IMR-90 (cell line): Measurements from ENCODE around the gene NHSL1. TPM values are rescaled to one million over a fixed set of nuclear protein-coding genes. Genes with fewer than 3 reads are reported as not detected.
A peak's percentile ranks its signal among the peaks of the same experiment; 100 is the strongest.

ENCODE experiments used
- ATAC-seq: fragments of 200-7000 bp; cut with Tn5 transposase; 2 replicates; pipeline ENCODE4 v1.9.1; 2020; ENCODE audit warnings: low read depth, mild to moderate bottlenecking, moderate library complexity
- BruUV-seq: library from RNA; stranded (reverse); fragments of 400-500 nt; replicated peaks from 2 replicates; lab custom pipeline; 2021; lab: Mats Ljungman, UMichigan
- CTCF ChIA-PET: fragments of 300-600 bp; formaldehyde crosslinking; extraction: SDS; loops from one replicate; lab custom pipeline; 2021; ENCODE audit warnings: antibody characterized with exemption; lab: Yijun Ruan, JAX
- POLR2A ChIA-PET: fragments of 300-600 bp; sonication (Branson Sonifier 250); formaldehyde crosslinking; loops from one replicate; lab custom pipeline; 2022; ENCODE audit warnings: antibody characterized with exemption; ENCODE audit not compliant: unreplicated experiment; lab: Charles Lee
- DNase-seq: peaks from one replicate; pipeline ENCODE4 v3.0.0; 2013
- H2AFZ ChIP-seq: replicated peaks from 2 replicates; pipeline ENCODE3; 2013; ENCODE audit warnings: low read length, mild to moderate bottlenecking; ENCODE audit not compliant: poor library complexity
- H2AK5ac ChIP-seq: 2 replicates; pipeline ENCODE4 v1.6.1; 2013; ENCODE audit warnings: low read depth, low read length, inconsistent platforms
- H2AK9ac ChIP-seq: replicated peaks from 2 replicates; pipeline ENCODE3; 2013; ENCODE audit warnings: mild to moderate bottlenecking, low read depth, low read length, moderate library complexity; ENCODE audit not compliant: poor library complexity
- H2BK120ac ChIP-seq: 2 replicates; pipeline ENCODE4 v1.6.1; 2013; ENCODE audit warnings: low read depth, low read length, inconsistent platforms
- H2BK15ac ChIP-seq: 3 replicates; pipeline ENCODE4 v1.6.1; 2013; ENCODE audit warnings: low read depth, low read length, inconsistent platforms
- H2BK20ac ChIP-seq: 2 replicates; pipeline ENCODE4 v1.6.1; 2013; ENCODE audit warnings: low read depth, mild to moderate bottlenecking, inconsistent platforms, low read length, moderate library complexity
- H2BK5ac ChIP-seq: 2 replicates; pipeline ENCODE4 v1.6.1; 2013; ENCODE audit warnings: mild to moderate bottlenecking, low read depth, low read length, inconsistent platforms; ENCODE audit not compliant: poor library complexity, severe bottlenecking
- H3K14ac ChIP-seq: replicated peaks from 2 replicates; pipeline ENCODE4 v1.6.1; 2013; ENCODE audit warnings: low read depth, low read length, inconsistent platforms
- H3K18ac ChIP-seq: 2 replicates; pipeline ENCODE4 v1.6.1; 2013; ENCODE audit warnings: low read depth, low read length, control low read depth
- H3K23ac ChIP-seq: 2 replicates; pipeline ENCODE4 v1.6.1; 2013; ENCODE audit warnings: low read depth, low read length, inconsistent platforms
- H3K27ac ChIP-seq: 2 replicates; pipeline ENCODE4 v1.5.1; 2013; ENCODE audit warnings: mild to moderate bottlenecking, control low read depth, low read length; ENCODE audit not compliant: insufficient read depth
- H3K27me3 ChIP-seq: 2 replicates; pipeline ENCODE4 v1.6.1; 2013; ENCODE audit warnings: low read length; ENCODE audit not compliant: control insufficient read depth, insufficient read depth
- H3K36me3 ChIP-seq: 2 replicates; pipeline ENCODE4 v1.6.1; 2013; ENCODE audit warnings: low read length, mixed read lengths; ENCODE audit not compliant: control insufficient read depth, insufficient read depth
- H3K4ac ChIP-seq: 2 replicates; pipeline ENCODE4 v1.6.1; 2013; ENCODE audit warnings: low read depth, low read length, inconsistent platforms
- H3K4me1 ChIP-seq: 2 replicates; pipeline ENCODE4 v1.6.1; 2013; ENCODE audit warnings: low read length, mixed read lengths; ENCODE audit not compliant: control insufficient read depth, insufficient read depth
- H3K4me2 ChIP-seq: 2 replicates; pipeline ENCODE4 v1.6.1; 2013; ENCODE audit warnings: low read depth, mild to moderate bottlenecking, control low read depth, low read length, moderate library complexity
- H3K4me3 ChIP-seq: 2 replicates; pipeline ENCODE4 v1.5.1; 2013; ENCODE audit warnings: low read depth, mild to moderate bottlenecking, control low read depth, low read length, moderate library complexity; ENCODE audit not compliant: insufficient read depth
- H3K56ac ChIP-seq: 2 replicates; pipeline ENCODE4 v1.6.1; 2013; ENCODE audit warnings: low read length, inconsistent platforms; ENCODE audit not compliant: insufficient read depth; ENCODE audit errors: extremely low read depth
- H3K79me1 ChIP-seq, 2 experiments: 2 replicates each; pipeline ENCODE4 v1.6.1; 2013; ENCODE audit warnings: low read length in 2 of 2, inconsistent platforms in 1 of 2, low read depth in 1 of 2
- H3K9ac ChIP-seq: 2 replicates; pipeline ENCODE4 v1.6.1; 2013; ENCODE audit warnings: low read depth, low read length, control low read depth
- H3K9me1 ChIP-seq: 2 replicates; pipeline ENCODE4 v1.6.1; 2013; ENCODE audit warnings: low read length, inconsistent platforms; ENCODE audit not compliant: insufficient read depth
- H3K9me3 ChIP-seq: 2 replicates; pipeline ENCODE4 v1.6.1; 2013; ENCODE audit warnings: low read length; ENCODE audit not compliant: control insufficient read depth, insufficient read depth
- H4K20me1 ChIP-seq: 2 replicates; pipeline ENCODE4 v1.6.1; 2013; ENCODE audit warnings: low read length, inconsistent platforms; ENCODE audit not compliant: insufficient read depth
- H4K5ac ChIP-seq: 2 replicates; pipeline ENCODE4 v1.6.1; 2013; ENCODE audit warnings: mild to moderate bottlenecking, low read depth, low read length, control low read depth
- H4K8ac ChIP-seq, 2 experiments: 2 replicates each; pipeline ENCODE4 v1.6.1; 2013; ENCODE audit warnings: low read depth in 2 of 2, low read length in 2 of 2, control low read depth in 1 of 2, inconsistent platforms in 1 of 2
- H4K91ac ChIP-seq: 2 replicates; pipeline ENCODE4 v1.6.1; 2013; ENCODE audit warnings: low read depth, low read length, inconsistent platforms; ENCODE audit not compliant: insufficient read depth
- BHLHE40 ChIP-seq: fragments of 150-350 bp; IDR thresholded peaks from 2 replicates; pipeline ENCODE4 v1.6.1; 2016; ENCODE audit warnings: mild to moderate bottlenecking, low read depth, low read length
- CEBPB ChIP-seq: IDR thresholded peaks from 2 replicates; pipeline ENCODE4 v1.6.1; 2012; ENCODE audit warnings: low read depth, low read length, improper control_type of control experiment
- CHD1 ChIP-seq: IDR thresholded peaks from 2 replicates; pipeline ENCODE4 v1.6.1; 2012; ENCODE audit warnings: low read depth, low read length, improper control_type of control experiment
- CTCF ChIP-seq: conservative IDR thresholded peaks from 2 replicates; pipeline ENCODE4 v1.5.1; 2012; ENCODE audit warnings: mild to moderate bottlenecking, low read depth, low read length, improper control_type of control experiment
- ELK1 ChIP-seq: fragments of 150-350 bp; IDR thresholded peaks from 2 replicates; pipeline ENCODE4 v1.6.1; 2016; ENCODE audit warnings: low read depth, mild to moderate bottlenecking, low read length, moderate library complexity, borderline replicate concordance
- FOS ChIP-seq: fragments of 150-350 bp; IDR thresholded peaks from 2 replicates; pipeline ENCODE4 v1.6.1; 2016; ENCODE audit warnings: low read depth, low read length
- MAFK ChIP-seq: IDR thresholded peaks from 2 replicates; pipeline ENCODE4 v1.6.1; 2012; ENCODE audit warnings: low read depth, low read length, improper control_type of control experiment
- MAZ ChIP-seq: IDR thresholded peaks from 2 replicates; pipeline ENCODE4 v1.6.1; 2012; ENCODE audit warnings: low read depth, mild to moderate bottlenecking, low read length, improper control_type of control experiment, moderate library complexity, borderline replicate concordance
- MXI1 ChIP-seq: IDR thresholded peaks from 2 replicates; pipeline ENCODE4 v1.6.1; 2012; ENCODE audit warnings: low read depth, mild to moderate bottlenecking, low read length, moderate library complexity, borderline replicate concordance
- NFE2L2 ChIP-seq: fragments of 150-350 bp; IDR thresholded peaks from 2 replicates; pipeline ENCODE4 v1.6.1; 2016; ENCODE audit warnings: low read depth, mild to moderate bottlenecking, low read length
- POLR2A ChIP-seq: IDR thresholded peaks from 2 replicates; pipeline ENCODE4 v1.6.1; 2012; ENCODE audit warnings: mild to moderate bottlenecking, low read depth, low read length
- RAD21 ChIP-seq: IDR thresholded peaks from 2 replicates; pipeline ENCODE4 v1.6.1; 2012; ENCODE audit warnings: low read length, improper control_type of control experiment
- RCOR1 ChIP-seq: IDR thresholded peaks from 2 replicates; pipeline ENCODE4 v1.6.1; 2012; ENCODE audit warnings: mild to moderate bottlenecking, low read length, improper control_type of control experiment; ENCODE audit not compliant: insufficient replicate concordance
- RFX5 ChIP-seq: IDR thresholded peaks from 2 replicates; pipeline ENCODE4 v1.8.0; 2012; ENCODE audit warnings: low read depth, mild to moderate bottlenecking, low read length, moderate library complexity
- SMC3 ChIP-seq: fragments of 150-350 bp; IDR thresholded peaks from 2 replicates; pipeline ENCODE4 v1.6.1; 2016; ENCODE audit warnings: low read depth, mild to moderate bottlenecking, antibody characterized with exemption, low read length, moderate library complexity
- USF2 ChIP-seq: fragments of 150-350 bp; IDR thresholded peaks from 2 replicates; pipeline ENCODE4 v1.6.1; 2017; ENCODE audit warnings: mild to moderate bottlenecking, antibody characterized with exemption, low read length, low read depth
- WGBS, 2 experiments: methylation state at CpG; one replicate each; pipeline versions ENCODE4 v1.1.5 to v1.1.7; 2013; ENCODE audit warnings: missing lambda C conversion rate in 2 of 2; ENCODE audit not compliant: insufficient read length in 1 of 2; ENCODE audit errors: extremely low coverage in 2 of 2; 5-methylcytosine and 5-hydroxymethylcytosine counted together
- dilution Hi-C: fragments of 300-500 bp; cut with HindIII; formaldehyde crosslinking; loops from one replicate; pipeline ENCODE4 v1.14.3; 2018; ENCODE audit warnings: low sequenced_read_pairs; ENCODE audit not compliant: unreplicated experiment
- in situ Hi-C: fragments of 300-500 bp; cut with MboI; formaldehyde crosslinking; loops from 3 replicates; pipeline ENCODE4 v1.14.3; 2019; ENCODE audit warnings: low sequenced_read_pairs, inconsistent platforms, mixed read lengths
- intact Hi-C: fragments of 100-400 bp; cut with micrococcal nuclease; formaldehyde crosslinking; loops from 2 replicates; pipeline ENCODE4 v1.10.0; 2022
- polyA plus RNA-seq, 3 experiments: library from polyadenylated mRNA; depleted of rRNA; stranded (reverse); fragments of >200 nt; gene quantifications; 2 replicates each; pipeline ENCODE4 v1.2.3, GENCODE V29; 2012; ENCODE audit warnings: low replicate concordance in 1 of 3
- total RNA-seq: library from RNA; depleted of rRNA; stranded (reverse); fragments of >200 nt; gene quantifications from 2 replicates; pipeline ENCODE4 v1.2.3, GENCODE V29; 2012

The NHSL1 gene
- total and polyA plus RNA-seq, 2 of the 4 experiments (the other 2 are of a cell fraction): 5.6 to 7.2 TPM

GRCh38 chr6:138545621-138545980, 46.3 kb upstream of the NHSL1 start:
- WGBS, 2 experiments: no CpG with 5 or more reads among the region's 6 CpGs
- peak; percentile 65 for ATAC-seq

More at GRCh38 chr6:138545621-138545980, 46.3 kb upstream of the NHSL1 start:
- Histone ChIP-seq H3K79me1 (peaks cover 28 to 60% of the 10 kb centered on the region in 2 experiments), H2BK15ac (peak overlapping the region; percentile 86; the same call in 2 of the 3 replicates), H2BK120ac (peak overlapping the region; percentile 84), H3K4ac (peak overlapping the region; percentile 82), H4K5ac (peak overlapping the region; percentile 93), H3K9ac (peak overlapping the region; percentile 76), H3K9me3 (no peaks in the 10 kb centered on the region), H4K20me1 (no peaks in the 10 kb centered on the region), H3K4me3 (peak overlapping the region; percentile 51), H4K91ac (peak overlapping the region; percentile 88), H2AFZ (peak overlapping the region; percentile 92), H3K9me1 (peaks cover 8% of the 10 kb centered on the region), H3K14ac (peak overlapping the region; percentile 93), H2AK5ac (peak overlapping the region; percentile 79; the same call in 1 of the 2 replicates), H2BK20ac (peak overlapping the region; percentile 81), H3K4me2 (peak overlapping the region; percentile 97), H2BK5ac (peak overlapping the region; percentile 57), H3K23ac (peak overlapping the region; percentile 87), H3K36me3 (no peaks in the 10 kb centered on the region), H2AK9ac (peak overlapping the region; percentile 38), H4K8ac (peak overlapping the region; percentile 80 to 96), H3K18ac (peak overlapping the region; percentile 90), H3K4me1 (peaks cover 18% of the 10 kb centered on the region), H3K56ac (no peak overlapping the region; the same call in 1 of the 2 replicates), H3K27ac (peak overlapping the region; percentile 70; the same call in 1 of the 2 replicates), H3K27me3 (no peaks in the 10 kb centered on the region)
- BruUV-seq: no TSS peak
- CTCF ChIA-PET: no interaction called here
- in situ Hi-C loops: no loop called here
- no peak for TF ChIP-seq CHD1
- no peak for TF ChIP-seq RCOR1
- TF ChIP-seq MXI1: no peak
- TF ChIP-seq ELK1: no peak
- no peak for TF ChIP-seq CTCF
- TF ChIP-seq MAZ: no peak
- no peak for TF ChIP-seq SMC3
- no peak for TF ChIP-seq POLR2A
- TF ChIP-seq RFX5: no peak
- TF ChIP-seq CEBPB: no peak
- TF ChIP-seq FOS: no peak
- no peak for TF ChIP-seq RAD21
- no peak for TF ChIP-seq MAFK
- no peak for TF ChIP-seq NFE2L2
- no peak for TF ChIP-seq USF2
- TF ChIP-seq BHLHE40: no peak
- intact Hi-C loops: no loop called here
- dilution Hi-C loops: no loop called here
- POLR2A ChIA-PET: interaction anchor here (0.6 kb wide), 1 partner anchor 19 kb away, joined by 4 read pairs; no protein-coding TSS in a partner anchor
- peak; percentile 31 for DNase-seq
